Mucosa of stomach (tissue), 1 donor: ENCODE results near the gene ATP10B.

Source experiments
- H3K27me3 ChIP-seq: one replicate; pipeline ENCODE4 v1.7.0; 2013; ENCODE audit warnings: mild to moderate bottlenecking, low read length; ENCODE audit not compliant: control insufficient read depth, insufficient read depth
- H3K36me3 ChIP-seq: one replicate; pipeline ENCODE4 v1.7.0; 2013; ENCODE audit warnings: low read length; ENCODE audit not compliant: control insufficient read depth, insufficient read depth
- H3K4me1 ChIP-seq: one replicate; pipeline ENCODE4 v1.7.0; 2013; ENCODE audit warnings: mild to moderate bottlenecking, low read length; ENCODE audit not compliant: control insufficient read depth, insufficient read depth
- H3K4me3 ChIP-seq: one replicate; pipeline ENCODE4 v1.7.0; 2013; ENCODE audit warnings: low read length
- H3K9ac ChIP-seq: one replicate; pipeline ENCODE4 v1.7.0; 2013; ENCODE audit warnings: mild to moderate bottlenecking, low read length, moderate library complexity
- H3K9me3 ChIP-seq: one replicate; pipeline ENCODE4 v1.7.0; 2013; ENCODE audit warnings: mild to moderate bottlenecking, low read length, moderate library complexity; ENCODE audit not compliant: control insufficient read depth
- donor health status: Pancreatic carcinoma.

The ATP10B gene

GRCh38 chr5:160525471-160526261 is 326.3 kb downstream of the ATP10B start:
- Histone ChIP-seq H3K4me3 (no peak overlapping the region), H3K9me3 (no peaks in the 10 kb centered on the region), H3K9ac (no peak overlapping the region), H3K36me3 (no peaks in the 10 kb centered on the region), H3K27me3 (no peaks in the 10 kb centered on the region), H3K4me1 (peaks cover 4% of the 10 kb centered on the region)

- H3K36me3 ChIP-seq, result no peaks in the 10 kb centered on the region
- H3K9me3 ChIP-seq, result no peaks in the 10 kb centered on the region
- peaks cover 4% of the 10 kb centered on the region for H3K4me1 ChIP-seq
- no peaks in the 10 kb centered on the region for H3K27me3 ChIP-seq
- H3K4me3 ChIP-seq, result no peak overlapping the region
- no peak overlapping the region for H3K9ac ChIP-seq
Measured at GRCh38 chr5:160524827-160525226, 327.2 kb downstream of the ATP10B start.

- H3K9me3 ChIP-seq, result no peaks in the 10 kb centered on the region
- H3K4me3 ChIP-seq, result no peak overlapping the region
- H3K27me3 ChIP-seq, result no peaks in the 10 kb centered on the region
- H3K4me1 ChIP-seq, result peaks cover 4% of the 10 kb centered on the region
- H3K36me3 ChIP-seq, result no peaks in the 10 kb centered on the region
- H3K9ac ChIP-seq, result no peak overlapping the region
Measured at GRCh38 chr5:160523502-160524163, 328.4 kb downstream of the ATP10B start.

DNA sequence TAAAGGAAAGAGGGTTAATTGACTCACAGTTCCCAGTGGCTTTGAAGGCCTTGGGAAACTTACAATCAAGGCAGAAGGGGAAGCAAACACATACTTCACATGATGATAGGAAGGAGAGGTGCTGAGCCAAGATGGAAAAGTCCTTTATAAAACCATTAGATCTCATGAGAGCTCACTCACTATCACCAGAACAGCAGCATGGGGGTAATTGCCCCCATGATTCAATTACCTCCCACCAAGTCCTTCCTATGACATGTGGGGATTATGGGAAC is 330.7 kb downstream of the ATP10B start:
- Histone ChIP-seq H3K27me3 (no peaks in the 10 kb centered on the region), H3K36me3 (no peaks in the 10 kb centered on the region), H3K9ac (no peak overlapping the region), H3K4me1 (no peaks in the 10 kb centered on the region), H3K4me3 (no peak overlapping the region), H3K9me3 (no peaks in the 10 kb centered on the region)

DNA sequence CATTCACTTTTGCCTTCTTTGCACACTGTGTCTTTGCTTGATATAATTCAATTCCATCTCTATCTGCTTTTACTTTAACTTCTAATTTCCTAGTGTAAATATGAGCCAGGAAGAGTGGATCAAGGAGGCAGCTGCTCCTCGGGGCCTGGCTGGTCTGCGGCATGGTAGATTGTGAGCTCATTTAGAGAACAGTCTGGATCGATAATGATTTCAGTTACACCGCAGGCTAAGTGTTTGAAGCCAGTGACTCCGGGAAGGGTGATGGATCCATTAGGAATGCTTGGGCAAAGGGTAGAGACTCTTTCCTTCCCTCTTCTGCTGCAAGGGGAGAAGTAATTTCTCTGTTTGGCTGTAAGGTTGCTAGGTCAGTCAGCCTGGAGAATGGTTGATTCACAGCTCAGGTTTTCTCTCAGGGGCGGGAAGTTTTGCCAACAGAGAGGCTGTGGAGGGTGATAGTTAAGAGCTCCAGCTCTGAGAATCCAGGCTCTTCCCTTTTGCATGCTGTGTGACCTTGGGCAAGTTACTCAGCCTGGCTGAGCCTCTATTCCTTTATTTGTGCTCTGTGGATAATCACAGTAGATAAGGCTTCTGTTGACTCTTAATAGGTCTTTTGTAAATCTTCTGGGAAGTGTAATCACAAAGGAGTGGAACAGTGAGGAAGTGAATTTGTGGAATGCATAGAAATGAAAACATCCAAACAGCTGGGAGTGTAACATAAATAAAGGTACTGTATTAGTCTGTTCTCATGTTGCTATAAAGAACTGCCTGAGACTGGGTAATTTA is 331.2 kb downstream of the ATP10B start:
- H3K9ac ChIP-seq, result no peak overlapping the region
- H3K4me3 ChIP-seq, result no peak overlapping the region
- H3K36me3 ChIP-seq, result no peaks in the 10 kb centered on the region
- no peaks in the 10 kb centered on the region for H3K27me3 ChIP-seq
- no peaks in the 10 kb centered on the region for H3K9me3 ChIP-seq
- H3K4me1 ChIP-seq, result no peaks in the 10 kb centered on the region

- Histone ChIP-seq H3K4me3 (no peak overlapping the region), H3K9ac (no peak overlapping the region), H3K4me1 (no peaks in the 10 kb centered on the region), H3K27me3 (no peaks in the 10 kb centered on the region), H3K9me3 (no peaks in the 10 kb centered on the region), H3K36me3 (no peaks in the 10 kb centered on the region)
Measured at GRCh38 chr5:160516696-160517530, 335.1 kb downstream of the ATP10B start.

DNA sequence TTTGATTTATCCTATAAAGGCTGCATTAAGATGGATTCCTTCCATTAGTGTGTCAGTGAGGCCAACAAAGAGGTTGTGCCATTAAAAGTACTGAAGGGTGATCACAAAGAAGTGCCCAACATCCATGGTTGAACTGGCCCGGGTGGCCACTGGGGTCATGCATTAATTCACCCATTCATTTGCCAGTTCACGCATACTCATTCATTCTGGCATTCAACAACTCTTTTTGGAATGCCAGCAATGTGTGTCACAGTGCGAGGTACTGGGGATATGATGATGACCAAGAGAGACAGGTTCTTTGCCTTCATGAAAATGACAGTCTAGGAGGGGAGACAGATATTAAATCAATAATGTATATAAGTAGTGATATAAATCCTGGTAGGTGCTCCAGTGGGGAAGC is 337.1 kb downstream of the ATP10B start:
- Histone ChIP-seq H3K4me1 (no peaks in the 10 kb centered on the region), H3K4me3 (no peak overlapping the region), H3K27me3 (no peaks in the 10 kb centered on the region), H3K9ac (no peak overlapping the region), H3K9me3 (no peaks in the 10 kb centered on the region), H3K36me3 (no peaks in the 10 kb centered on the region)

DNA sequence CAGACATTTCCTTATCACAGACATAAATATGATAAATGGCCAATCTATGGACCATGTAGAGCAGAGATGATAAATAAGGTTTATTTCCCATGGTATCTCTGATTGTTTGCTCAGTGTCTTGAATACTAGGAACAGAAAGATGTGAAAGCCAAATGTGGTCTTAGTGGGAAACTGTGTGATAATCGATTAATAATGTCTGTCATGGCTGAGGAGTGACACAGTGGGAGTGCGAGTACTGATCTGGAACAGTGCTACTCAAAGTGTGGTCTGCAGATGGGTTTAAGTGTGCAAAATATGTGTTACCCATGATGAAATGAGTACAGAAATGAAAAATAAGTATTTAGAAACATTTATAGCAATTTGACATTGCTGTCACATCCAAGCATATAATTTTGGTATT is 337.8 kb downstream of the ATP10B start:
- Histone ChIP-seq H3K27me3 (no peaks in the 10 kb centered on the region), H3K4me1 (peaks cover 1% of the 10 kb centered on the region), H3K9me3 (no peaks in the 10 kb centered on the region), H3K9ac (no peak overlapping the region), H3K36me3 (no peaks in the 10 kb centered on the region), H3K4me3 (no peak overlapping the region)

GRCh38 chr5:160513485-160513884 is 338.5 kb downstream of the ATP10B start:
- H3K36me3 ChIP-seq, result no peaks in the 10 kb centered on the region
- no peak overlapping the region for H3K4me3 ChIP-seq
- no peaks in the 10 kb centered on the region for H3K9me3 ChIP-seq
- no peaks in the 10 kb centered on the region for H3K27me3 ChIP-seq
- peaks cover 5% of the 10 kb centered on the region for H3K4me1 ChIP-seq
- no peak overlapping the region for H3K9ac ChIP-seq
